Heart right ventricle (tissue), 16 donors: ENCODE results near the gene RPF1. TPM values are rescaled to one million over a fixed set of nuclear protein-coding genes. Genes with fewer than 3 reads are reported as not detected.
A peak's percentile ranks its signal among the peaks of the same experiment; 100 is the strongest.

Source experiments
- ATAC-seq, 8 donors: fragments of 200-7000 bp; cut with Tn5 transposase; one replicate each; pipeline ENCODE4 v1.9.1; 2020; ENCODE audit warnings: mild to moderate bottlenecking in 8 of 8, moderate library complexity in 8 of 8, moderate number of reproducible peaks in 1 of 8
- DNase-seq, 2 donors: peaks; one replicate each; pipeline ENCODE4 v3.0.0-alpha.2; 2020
- H3K27ac ChIP-seq, 10 donors: fragments of 200-600 bp; sonication (generic) in 2 of 10; one replicate each; pipeline versions ENCODE4 v1.5.0 to v1.8.0; 2020 to 2022; ENCODE audit warnings: mild to moderate bottlenecking in 3 of 10
- H3K27me3 ChIP-seq, 7 donors: fragments of 200-600 bp; one replicate each; pipeline ENCODE4 v1.8.0; 2021 to 2022; ENCODE audit warnings: mild to moderate bottlenecking in 2 of 7
- H3K36me3 ChIP-seq, 9 donors: fragments of 200-600 bp; sonication (generic) in 1 of 9; one replicate each; pipeline versions ENCODE4 v1.5.0 to v1.8.0; 2020 to 2022; ENCODE audit warnings: mild to moderate bottlenecking in 2 of 9
- H3K4me1 ChIP-seq, 9 donors: fragments of 200-600 bp; sonication (generic) in 1 of 9; one replicate each; pipeline versions ENCODE4 v1.5.0 to v1.8.0; 2020 to 2022; ENCODE audit warnings: mild to moderate bottlenecking in 4 of 9
- H3K4me3 ChIP-seq, 10 donors: fragments of 200-600 bp; sonication (generic) in 2 of 10; one replicate each; pipeline versions ENCODE4 v1.5.0 to v1.8.0; 2020 to 2022; ENCODE audit warnings: mild to moderate bottlenecking in 7 of 10, moderate library complexity in 2 of 10
- H3K9me3 ChIP-seq, 11 donors: fragments of 200-600 bp in 10 of 11; sonication (generic) in 2 of 11; one replicate each; pipeline versions ENCODE4 v1.5.0 to v1.8.0; 2013 to 2022; ENCODE audit warnings: mild to moderate bottlenecking in 2 of 11, control low read depth in 1 of 11, moderate library complexity in 1 of 11
- whole genome bisulfite sequencing, 2 donors: extraction: QIAGEN DNeasy Blood & Tissue Kit; methylation state at CpG; one replicate each; pipeline ENCODE4 v1.1.7; 2013; ENCODE audit warnings: inconsistent platforms in 1 of 2; 5-methylcytosine and 5-hydroxymethylcytosine counted together
- intact Hi-C, 10 donors: fragments of 100-400 bp; cut with DNase I; formaldehyde crosslinking; loops; one replicate each; pipeline versions ENCODE4 v1.11.1 to v1.14.2; 2022
- long read RNA-seq, 3 donors: library from polyadenylated mRNA; unstranded; transcript quantifications; one replicate each; pipeline ENCODE4 v2.0.0, GENCODE V29; 2020 to 2021
- polyA plus RNA-seq, 2 donors: library from polyadenylated mRNA; stranded (reverse); fragments of 200-250 nt; gene quantifications; one replicate each; pipeline ENCODE4 v1.2.3, GENCODE V29; 2013
- total RNA-seq, 10 donors: library from RNA; stranded (reverse); fragmentation: NEBNext Ultra II Directional in 3 of 10; extraction: Animal tissue kit (Norgen Biotek cat#: 25700) in 3 of 10; gene quantifications; one replicate each; pipeline versions ENCODE4 v1.2.1 to v1.2.4, GENCODE V29; 2021 to 2023
- TF ChIP-seq, protein P1 (sequence below), 9 donors: fragments of 200-600 bp; sonication (generic) in 2 of 9; IDR thresholded peaks; one replicate each; pipeline versions ENCODE4 v1.5.0 to v1.8.0; 2021 to 2022; ENCODE audit warnings: antibody characterized with exemption in 9 of 9, mild to moderate bottlenecking in 5 of 9, moderate library complexity in 1 of 9
- donor health status: Arrhythmogenic right ventricular cardiomyopathy.
- donor health status: ischemic (EF 13 %, LVEDD 7.1; RV severe dilation, severe dysfunction).
- donor health status: healthy with polysubstance abuse.
- donor health status: DM: no; HTN: yes; CAD: no.
- donor health status: DM: no; HTN: no; CAD: no.
- donor health status: ischemic (EF 25% LVEDD 6.9; RV normal size, moderate dysfunction).
- donor health status: ischemic (EF 25% LVEDD 5.7; RV mildly dilated, moderate dysfunction).
- donor health status: healthy.
- donor health status: DM: yes; HTN: yes; CAD: no.
- donor health status: Ischemic cardiomyopathy.
- donor health status: ischemic (EF 35%, LVEDD 5.7; RV mildly dilated, moderate dysfunction).
- donor health status: nonischemic (EF 11% LVEDD 7.7; RV severe dilation, severe dysfunction).
- donor health status: DM: yes; HTN: yes; CAD: no.
- donor health status: PGD.
- donor health status: ischemic (EF 29% LVEDD 5.4; RV normal size, mild dysfunction).
- donor health status: nonischemic (EF 23%, LVEDD 6.1; RV moderate dilation, normal function).

The RPF1 gene, protein sequence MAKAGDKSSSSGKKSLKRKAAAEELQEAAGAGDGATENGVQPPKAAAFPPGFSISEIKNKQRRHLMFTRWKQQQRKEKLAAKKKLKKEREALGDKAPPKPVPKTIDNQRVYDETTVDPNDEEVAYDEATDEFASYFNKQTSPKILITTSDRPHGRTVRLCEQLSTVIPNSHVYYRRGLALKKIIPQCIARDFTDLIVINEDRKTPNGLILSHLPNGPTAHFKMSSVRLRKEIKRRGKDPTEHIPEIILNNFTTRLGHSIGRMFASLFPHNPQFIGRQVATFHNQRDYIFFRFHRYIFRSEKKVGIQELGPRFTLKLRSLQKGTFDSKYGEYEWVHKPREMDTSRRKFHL
- 10 to 100 TPM; 28.0 to 38.9 (median 32.0) TPM for total RNA-seq
- polyA plus RNA-seq, result 10 to 100 TPM; 17.9 to 45.8 TPM
- long read RNA-seq, donor 1, transcript RPF1-201 (9 exons, 1,385 nt), result major isoform, 12 of 14 reads
- long read RNA-seq, donor 1, partial matches to known transcripts, result 2 of 14 reads
- long read RNA-seq, donor 1, other reads (novel, unspliced or antisense), result 0 of 14 reads
- long read RNA-seq, donor 2, transcript RPF1-201 (9 exons, 1,385 nt), result major isoform, 10 of 13 reads
- long read RNA-seq, donor 2, partial matches to known transcripts, result 2 of 13 reads
- long read RNA-seq, donor 2, other reads (novel, unspliced or antisense), result 1 of 13 reads
- long read RNA-seq, donor 3, transcript RPF1-201 (9 exons, 1,385 nt), result major isoform, 14 of 20 reads
- long read RNA-seq, donor 3, partial matches to known transcripts, result 1 of 20 reads
- long read RNA-seq, donor 3, other reads (novel, unspliced or antisense), result 4 of 20 reads

DNA sequence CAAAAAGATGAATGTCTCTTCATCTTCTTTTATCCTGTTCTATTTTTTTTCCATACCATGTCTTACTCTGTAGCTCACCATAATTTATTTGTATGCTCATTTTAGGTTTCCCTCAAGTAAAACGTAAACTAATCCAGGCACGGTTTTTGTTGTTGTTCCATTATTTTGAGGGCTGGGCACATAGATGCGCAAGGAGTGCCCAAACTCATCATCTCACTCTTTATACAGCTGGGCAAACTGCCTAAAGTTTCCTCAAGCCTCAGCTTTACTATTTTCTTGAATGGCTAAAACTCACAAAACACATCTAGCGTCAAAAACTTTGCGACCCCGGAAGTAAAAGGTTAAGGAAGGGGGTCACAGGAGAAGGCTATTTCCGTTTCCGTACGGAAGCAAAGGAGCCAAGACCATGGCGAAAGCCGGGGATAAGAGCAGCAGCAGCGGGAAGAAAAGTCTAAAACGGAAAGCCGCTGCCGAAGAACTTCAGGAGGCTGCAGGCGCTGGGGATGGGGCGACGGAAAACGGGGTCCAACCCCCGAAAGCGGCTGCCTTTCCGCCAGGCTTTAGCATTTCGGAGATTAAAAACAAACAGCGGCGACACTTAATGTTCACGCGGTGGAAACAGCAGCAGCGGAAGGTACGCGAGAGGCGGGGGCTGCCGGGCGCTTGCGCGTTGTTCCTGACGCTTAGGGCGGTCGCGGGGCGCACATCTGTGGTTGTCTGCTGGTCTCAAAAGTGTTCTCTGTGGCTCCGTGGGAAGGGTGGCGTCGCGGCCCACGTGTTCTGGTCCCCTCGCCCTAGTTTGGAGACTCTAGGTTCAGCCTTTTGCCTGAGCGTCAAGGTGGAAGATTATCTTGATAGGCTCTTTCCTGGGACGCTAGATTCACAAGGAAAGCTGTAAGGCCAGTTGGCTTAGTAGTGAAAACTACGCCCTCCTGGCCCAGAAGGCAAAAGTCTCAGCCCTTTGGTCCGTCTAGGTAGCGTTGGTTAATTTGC is at the start of gene RPF1:
TSS of gene RPF1 (plus strand) at position 391 of the 993 bp plus-strand sequence. CDS start at position 407, 16 bp downstream.
- peak; percentile 95 to 98 (median 97) for ATAC-seq
- Histone ChIP-seq H3K4me3 (peak within 1 kb of the TSS; percentile 54 to 88 (median 78)), H3K27me3 (peaks cover 0 to 42% (median 36%) of the 10 kb centered on the region in 7 donors), H3K27ac (peak within 1 kb of the TSS; percentile 9 to 94 (median 86)), H3K4me1 (peaks cover 0 to 35% (median 23%) of the 10 kb centered on the region in 9 donors), H3K9me3 (peaks cover 0 to 6% (median 0%) of the 10 kb centered on the region in 11 donors), H3K36me3 (peaks cover 0 to 32% (median 11%) of the 10 kb centered on the region in 9 donors)
- TF ChIP-seq, protein P1, sequence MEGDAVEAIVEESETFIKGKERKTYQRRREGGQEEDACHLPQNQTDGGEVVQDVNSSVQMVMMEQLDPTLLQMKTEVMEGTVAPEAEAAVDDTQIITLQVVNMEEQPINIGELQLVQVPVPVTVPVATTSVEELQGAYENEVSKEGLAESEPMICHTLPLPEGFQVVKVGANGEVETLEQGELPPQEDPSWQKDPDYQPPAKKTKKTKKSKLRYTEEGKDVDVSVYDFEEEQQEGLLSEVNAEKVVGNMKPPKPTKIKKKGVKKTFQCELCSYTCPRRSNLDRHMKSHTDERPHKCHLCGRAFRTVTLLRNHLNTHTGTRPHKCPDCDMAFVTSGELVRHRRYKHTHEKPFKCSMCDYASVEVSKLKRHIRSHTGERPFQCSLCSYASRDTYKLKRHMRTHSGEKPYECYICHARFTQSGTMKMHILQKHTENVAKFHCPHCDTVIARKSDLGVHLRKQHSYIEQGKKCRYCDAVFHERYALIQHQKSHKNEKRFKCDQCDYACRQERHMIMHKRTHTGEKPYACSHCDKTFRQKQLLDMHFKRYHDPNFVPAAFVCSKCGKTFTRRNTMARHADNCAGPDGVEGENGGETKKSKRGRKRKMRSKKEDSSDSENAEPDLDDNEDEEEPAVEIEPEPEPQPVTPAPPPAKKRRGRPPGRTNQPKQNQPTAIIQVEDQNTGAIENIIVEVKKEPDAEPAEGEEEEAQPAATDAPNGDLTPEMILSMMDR (IDR thresholded peaks at IDR 0.05), result no peak
- intact Hi-C loops, result loop anchor here in 2 of 10 donors (1.0 to 10.0 kb wide), 3 partner anchors 27 to 126 kb away; partner anchors contain the start of genes CTBS (in 1 of the 2), GNG5 (in 1 of the 2) and SPATA1 (in 1 of the 2)
- DNase-seq, result peak; percentile 71 to 74
- 4 to 5% methylated on average over 51 of the region's 51 CpGs for WGBS, 2 donors

DNA sequence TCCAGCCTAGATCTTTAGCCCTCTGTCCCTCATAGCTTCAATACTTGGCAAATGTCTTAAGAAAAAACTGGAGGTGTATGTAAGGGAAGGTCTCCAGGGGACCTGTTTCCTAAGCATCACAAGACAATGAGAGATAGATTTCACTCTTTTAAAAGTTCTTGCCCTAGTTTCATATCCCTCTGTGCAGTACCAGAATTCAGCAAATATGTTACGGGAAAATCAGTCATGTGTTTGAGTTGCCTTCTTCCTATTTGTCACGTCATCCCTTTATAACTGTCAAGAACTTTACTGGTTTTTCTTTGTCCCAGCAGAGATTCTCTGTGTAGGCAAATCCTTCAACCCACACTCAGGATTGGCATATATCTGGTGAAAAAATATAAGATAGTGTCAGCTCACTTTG is 48.5 kb upstream of the RPF1 start:
- no peaks in the 10 kb centered on the region for H3K36me3 ChIP-seq
- H3K9me3 ChIP-seq, result peaks cover 0 to 12% (median 0%) of the 10 kb centered on the region in 11 donors
- ATAC-seq (peak in 2 of 8 donors; percentile 41 to 44), DNase-seq (no peak)
- 61 to 63% methylated on average over 2 of the region's 2 CpGs for WGBS, 2 donors
- peaks cover 0 to 23% (median 0%) of the 10 kb centered on the region in 9 donors for H3K4me1 ChIP-seq
- no peaks in the 10 kb centered on the region for H3K27me3 ChIP-seq
- peak overlapping the region in 1 of 10 donors; percentile 28 for H3K27ac ChIP-seq
- TF ChIP-seq, protein P1 (IDR thresholded peaks at IDR 0.05), result no peak
- H3K4me3 ChIP-seq, result no peak overlapping the region
- intact Hi-C loops, result loop anchor here (5.0 to 10.0 kb wide), 9 partner anchors 136 to 526 kb away; partner anchors contain the start of gene PRKACB (in 4 of the 10)

DNA sequence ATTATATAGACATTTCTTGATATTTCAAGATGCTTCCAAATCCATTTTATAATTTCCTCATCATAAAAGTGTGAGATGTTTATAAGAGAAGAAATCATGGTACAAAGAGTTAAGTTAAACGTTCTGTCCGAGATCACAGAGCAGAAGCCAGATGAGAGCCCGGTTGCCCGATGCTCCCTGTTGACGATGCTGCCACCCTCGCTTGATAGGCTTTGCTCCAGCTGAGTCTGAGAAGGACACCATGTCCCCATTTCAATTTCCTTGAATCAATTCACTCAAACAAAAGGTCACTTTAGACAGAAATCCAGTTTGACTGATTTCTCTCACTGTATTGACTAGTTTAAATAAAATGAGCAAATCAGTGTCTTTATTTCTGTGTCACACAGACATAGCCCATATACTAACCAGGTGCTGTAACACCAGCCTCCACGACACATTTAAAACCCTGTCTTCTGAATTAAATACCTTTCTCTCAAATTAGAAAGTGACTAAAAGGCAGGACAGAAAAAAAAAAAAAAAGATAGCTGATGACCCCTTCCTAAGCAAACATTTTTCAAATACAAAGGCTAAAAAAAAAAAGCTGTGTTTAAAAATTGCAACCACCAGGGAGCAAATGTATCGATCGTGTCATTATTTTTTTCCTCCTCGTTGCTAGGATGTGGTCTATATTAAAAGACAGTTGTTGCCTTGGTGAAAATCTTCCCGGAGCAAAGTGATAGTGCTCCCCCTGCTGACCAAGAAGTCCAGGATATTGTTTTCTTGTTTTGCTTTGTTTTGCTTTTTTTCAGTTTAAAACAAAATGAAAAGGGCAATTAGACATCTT is 45.6 kb upstream of the RPF1 start:
- Histone ChIP-seq H3K27ac (peak overlapping the region in 1 of 10 donors; percentile 1), H3K4me3 (peak overlapping the region in 8 of 10 donors; percentile 4 to 43 (median 34)), H3K9me3 (peaks cover 0 to 12% (median 0%) of the 10 kb centered on the region in 11 donors), H3K4me1 (peaks cover 0 to 41% (median 6%) of the 10 kb centered on the region in 9 donors), H3K27me3 (no peaks in the 10 kb centered on the region), H3K36me3 (no peaks in the 10 kb centered on the region)
- TF ChIP-seq, protein P1 (IDR thresholded peaks at IDR 0.05), result peak; percentile 35 to 83 (median 79)
- ATAC-seq (peak in 7 of 8 donors; percentile 63 to 85 (median 74)), DNase-seq (peak in 1 of 2 donors; percentile 53)
- WGBS, 2 donors, result 13 to 16% methylated on average over 11 of the region's 11 CpGs
- intact Hi-C loops, result loop anchor here (1.0 to 10.0 kb wide), 12 partner anchors 134 to 529 kb away; partner anchors contain the start of gene PRKACB (in 4 of the 10)
